Activated naive CD4-positive, alpha-beta T cell treated with anti-CD3 and anti-CD28 coated beads, Interleukin-2, amount 50 U/mL, for 16 hours (primary cell): ENCODE results near the gene SLC32A1.

Experiments
- DNase-seq: peaks from one replicate; pipeline ENCODE4 v3.0.0-alpha.2; 2020

SLC32A1 gene

DNA sequence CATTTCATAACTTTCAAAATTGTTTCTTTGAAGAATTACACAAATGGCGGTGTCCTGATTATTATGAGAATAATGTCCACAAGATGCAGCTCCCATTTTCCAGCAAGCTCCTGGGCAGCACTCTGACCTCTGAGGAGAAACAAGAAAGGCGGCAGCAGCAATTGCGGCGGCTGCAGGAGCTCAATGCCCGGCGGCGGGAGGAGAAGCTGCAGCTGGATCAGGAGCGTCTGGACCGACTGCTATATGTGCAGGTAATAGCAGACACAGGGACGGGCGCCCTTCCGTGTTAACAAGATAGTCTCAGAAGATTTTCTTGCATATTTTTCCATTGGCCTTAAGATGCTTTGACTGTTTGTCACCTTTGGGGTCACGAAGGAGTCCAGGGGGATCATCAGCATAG is 30.6 kb downstream of the SLC32A1 start:
- no peak for DNase-seq

GRCh38 chr20:38755324-38755910 is 31.1 kb downstream of the SLC32A1 start:
- DNase-seq, result no peak

- DNase-seq, result no peak
Measured at GRCh38 chr20:38757145-38757775, 33.0 kb downstream of the SLC32A1 start.

DNA sequence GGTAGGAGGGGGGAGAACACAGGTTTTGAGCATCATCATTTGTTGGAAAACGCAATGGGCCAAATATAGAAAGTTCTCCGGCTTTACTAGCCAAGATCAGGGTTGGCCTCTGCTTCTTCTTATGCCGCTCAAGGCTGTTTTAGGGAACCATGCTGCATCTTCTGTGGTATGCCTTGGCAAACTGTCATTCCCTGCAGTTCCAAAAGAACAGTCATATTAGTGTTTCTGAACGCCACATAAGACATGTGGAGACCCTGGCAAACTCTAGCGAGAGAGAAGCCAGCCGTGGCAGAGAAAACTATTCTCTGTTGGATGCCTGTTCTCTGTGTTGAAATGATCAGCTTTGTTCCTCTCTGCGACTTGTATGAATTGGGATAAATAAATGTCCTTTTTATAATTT is 34.8 kb downstream of the SLC32A1 start:
- no peak for DNase-seq

DNA sequence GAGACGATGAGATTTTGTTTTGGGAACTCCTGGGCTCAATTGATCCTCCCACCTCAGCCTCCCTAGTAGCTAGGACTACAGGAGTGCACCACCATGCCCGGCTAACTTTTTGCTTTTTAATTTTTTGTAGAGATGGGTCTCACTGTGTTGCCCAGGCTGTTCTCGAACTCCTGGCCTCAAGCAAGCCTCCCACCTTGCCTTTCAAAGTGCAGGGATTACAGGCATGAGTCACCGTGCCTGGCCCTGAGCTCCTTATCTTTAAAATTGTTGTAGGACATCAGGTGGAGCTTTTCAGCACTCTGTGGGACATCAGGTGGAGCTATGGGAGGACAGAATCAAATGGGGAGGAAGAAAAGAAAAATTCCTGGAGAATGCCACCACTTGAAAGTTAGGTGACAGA is 36.7 kb downstream of the SLC32A1 start:
- no peak for DNase-seq

- DNase-seq, result no peak
Measured at GRCh38 chr20:38762174-38762573, 37.9 kb downstream of the SLC32A1 start.

GRCh38 chr20:38763616-38764015 is 39.3 kb downstream of the SLC32A1 start:
- no peak for DNase-seq

DNA sequence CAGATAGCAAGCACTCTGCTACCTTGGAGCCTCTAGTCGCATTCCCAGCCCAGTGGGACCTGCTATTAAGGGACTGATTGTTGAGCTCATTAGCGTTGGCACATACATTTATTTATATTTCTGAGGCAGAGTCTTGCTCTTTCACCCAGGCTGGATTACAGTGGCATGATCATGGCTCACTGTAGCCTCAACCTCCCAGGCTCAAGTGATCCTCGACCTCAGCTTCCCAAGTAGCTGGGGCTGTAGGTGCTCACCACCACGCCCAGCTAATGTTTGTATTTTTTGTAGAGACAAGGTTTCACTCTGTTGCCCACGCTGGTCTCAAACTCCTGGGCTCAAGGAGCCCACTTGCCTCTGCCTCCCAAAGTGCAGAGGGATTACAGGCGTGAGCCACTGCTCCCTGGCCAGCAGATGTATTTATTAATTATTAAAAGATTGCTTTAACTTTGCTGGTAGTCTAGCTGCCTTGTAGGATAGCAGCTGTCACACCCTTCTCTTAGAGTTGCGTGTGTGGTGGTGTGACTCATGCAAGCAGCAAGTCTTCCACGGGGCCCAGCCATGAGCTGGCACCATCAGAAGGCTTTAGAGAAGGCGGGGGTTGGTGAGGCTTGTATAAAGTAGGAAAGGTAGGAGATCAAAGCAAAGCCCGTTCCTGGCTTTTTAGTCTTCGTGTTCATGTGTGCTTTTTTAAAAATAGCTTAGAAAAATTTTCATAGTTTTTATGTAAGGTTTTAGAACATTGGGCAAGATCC is 40.5 kb downstream of the SLC32A1 start:
- peak; percentile 58 for DNase-seq

- no peak for DNase-seq
Measured at GRCh38 chr20:38766071-38766470, 41.8 kb downstream of the SLC32A1 start.

DNA sequence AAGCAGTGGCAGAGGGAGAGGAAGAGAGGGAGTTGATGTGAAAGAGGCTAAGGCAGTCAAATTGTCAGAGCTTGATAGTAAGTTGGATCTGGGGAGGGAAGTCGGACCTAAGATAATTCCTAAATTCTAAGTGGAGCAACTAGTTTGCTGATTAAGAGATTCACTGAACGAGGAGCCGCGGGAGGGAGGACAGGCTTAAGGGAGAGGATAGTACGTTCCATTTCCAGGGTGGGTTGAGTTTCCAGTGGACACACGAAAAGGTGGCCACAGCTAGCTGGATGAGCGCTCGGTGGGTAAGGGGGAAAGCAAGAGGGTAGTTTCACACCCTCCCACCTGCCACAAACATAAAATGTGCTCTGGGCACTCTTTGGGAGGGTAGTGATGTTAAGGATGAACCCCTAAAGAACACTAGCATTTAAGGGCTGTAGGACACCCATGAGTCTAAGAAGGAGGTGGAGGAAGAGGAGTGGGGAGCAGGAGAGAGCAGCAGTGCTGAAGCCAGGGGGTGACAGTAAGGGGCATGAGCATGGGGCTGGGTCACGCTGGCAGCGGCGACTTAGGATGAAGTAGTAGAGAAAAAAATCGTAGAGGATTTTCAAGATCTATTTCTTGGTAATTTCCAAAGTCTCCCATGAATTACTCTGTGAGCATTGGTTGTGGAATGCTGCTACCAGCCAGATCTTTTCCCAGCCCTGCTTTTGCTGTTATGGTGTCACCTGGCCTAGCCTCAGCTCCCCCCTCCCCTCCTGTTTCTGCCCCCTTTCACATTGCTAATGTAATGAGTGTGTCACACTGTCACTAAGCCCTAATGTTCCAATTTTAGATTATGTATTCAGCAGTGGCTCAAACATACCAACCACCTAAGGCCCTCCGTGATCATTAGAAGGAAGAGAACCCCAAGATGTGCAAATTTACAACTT is 45.4 kb downstream of the SLC32A1 start:
- DNase-seq, result no peak

- DNase-seq, result no peak
Measured at GRCh38 chr20:38770546-38770945, 46.3 kb downstream of the SLC32A1 start.

DNA sequence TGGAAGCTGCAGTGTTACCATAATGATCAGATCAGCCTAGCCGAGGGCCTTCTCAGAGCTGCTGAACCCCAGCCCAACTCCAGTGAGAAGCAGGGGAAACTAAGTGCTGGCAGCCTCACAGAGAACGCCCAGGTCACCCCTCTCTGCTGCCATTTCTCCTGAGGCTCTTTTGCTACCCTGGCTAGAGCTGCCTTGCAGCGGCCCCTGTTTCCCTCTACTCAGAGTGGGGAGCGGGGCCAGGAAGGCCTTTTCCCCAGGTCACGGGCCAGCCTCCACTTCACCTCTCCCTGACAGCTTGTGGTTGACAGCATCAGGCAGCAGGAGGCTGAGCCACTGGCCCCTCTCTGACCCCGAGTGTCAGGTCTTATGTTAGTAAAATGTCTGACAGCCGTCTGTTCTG is 46.7 kb downstream of the SLC32A1 start:
- no peak for DNase-seq

GRCh38 chr20:38771621-38772020 is 47.3 kb downstream of the SLC32A1 start:
- no peak for DNase-seq

DNA sequence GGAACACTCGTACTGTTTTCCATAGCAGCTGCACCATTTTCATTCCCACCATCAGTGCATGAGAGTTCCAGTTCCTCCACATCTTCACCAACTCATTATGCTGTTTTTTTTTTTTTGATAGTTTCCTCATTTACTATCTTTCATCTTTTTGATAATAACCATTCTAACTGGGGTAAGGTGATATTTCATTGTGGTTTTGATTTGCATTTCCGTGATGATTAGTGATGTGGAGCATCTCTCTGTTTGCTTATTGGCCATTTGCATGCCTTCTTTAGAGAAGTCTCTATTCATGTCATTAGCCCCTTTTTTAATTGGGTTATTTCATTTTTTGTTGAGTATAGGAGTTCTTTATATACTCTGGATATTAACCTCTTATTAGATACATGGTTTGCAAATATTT is 49.9 kb downstream of the SLC32A1 start:
- DNase-seq, result no peak

DNA sequence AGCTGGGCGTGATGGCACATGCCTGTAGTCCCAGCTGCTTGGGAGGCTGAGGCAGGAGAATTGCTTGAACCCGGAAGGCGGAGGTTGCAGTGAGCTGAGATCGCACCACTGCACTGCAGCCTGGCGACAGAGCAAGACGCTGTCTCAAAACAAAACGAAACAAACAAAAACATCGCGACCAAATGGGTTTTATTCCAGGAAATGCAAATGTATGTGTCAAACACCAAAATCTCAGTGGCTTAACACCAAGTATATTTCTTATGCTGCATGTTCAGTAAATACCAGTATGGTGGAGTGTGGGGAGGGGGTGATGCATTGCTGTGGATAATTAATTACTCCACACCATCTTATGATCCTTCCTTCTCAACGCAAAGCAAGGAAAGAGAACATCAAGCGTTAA is 52.1 kb downstream of the SLC32A1 start:
- DNase-seq, result no peak
